HG03378 (cell line): ENCODE results near the gene DCN.

Source experiments
- ATAC-seq: cut with Tn5 transposase; IDR thresholded peaks from one replicate; pipeline ENCODE4 v1.9.1; 2021; ENCODE audit warnings: mild to moderate bottlenecking, moderate library complexity; ENCODE audit not compliant: unreplicated experiment

Gene DCN

DNA sequence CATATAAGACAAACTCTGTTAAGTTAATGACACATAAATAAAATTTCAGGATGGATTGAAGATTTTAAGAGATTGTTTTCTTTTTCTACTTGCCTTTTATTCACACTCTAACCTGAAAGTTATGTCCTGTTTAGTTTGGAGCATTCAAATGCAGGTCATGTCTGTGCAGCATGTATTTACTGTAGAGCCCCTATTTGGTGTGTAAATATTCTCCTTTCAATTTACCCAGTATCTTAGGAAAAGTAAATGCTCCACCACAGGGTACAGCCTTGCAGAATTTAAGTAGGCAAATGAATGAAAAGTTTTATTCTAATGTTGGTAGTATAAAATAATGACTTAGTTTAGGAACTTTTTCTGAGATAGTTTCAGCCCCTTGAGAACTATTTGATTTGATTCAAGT lies 6.2 kb upstream of the DCN start:
- ATAC-seq: no peak

DNA sequence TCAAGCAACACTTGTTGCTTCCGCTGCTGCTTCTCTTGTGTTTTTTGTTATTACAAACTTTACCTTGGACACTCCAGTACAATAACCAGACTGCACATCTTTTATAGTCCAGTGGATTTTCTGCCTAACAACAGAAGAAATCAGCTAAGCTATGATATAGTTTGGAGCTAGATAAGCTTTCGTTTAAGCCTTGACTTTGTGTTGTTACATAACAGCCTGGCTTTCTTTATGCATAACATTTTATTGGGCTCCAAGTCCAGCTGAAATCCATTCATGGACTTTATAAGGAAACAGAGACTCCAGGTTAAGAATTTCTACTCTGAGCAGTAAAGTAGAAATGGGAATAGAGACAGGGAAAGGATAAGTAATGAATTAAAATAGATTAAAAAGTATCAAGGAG lies 3.5 kb upstream of the DCN start:
- ATAC-seq: no peak

DNA sequence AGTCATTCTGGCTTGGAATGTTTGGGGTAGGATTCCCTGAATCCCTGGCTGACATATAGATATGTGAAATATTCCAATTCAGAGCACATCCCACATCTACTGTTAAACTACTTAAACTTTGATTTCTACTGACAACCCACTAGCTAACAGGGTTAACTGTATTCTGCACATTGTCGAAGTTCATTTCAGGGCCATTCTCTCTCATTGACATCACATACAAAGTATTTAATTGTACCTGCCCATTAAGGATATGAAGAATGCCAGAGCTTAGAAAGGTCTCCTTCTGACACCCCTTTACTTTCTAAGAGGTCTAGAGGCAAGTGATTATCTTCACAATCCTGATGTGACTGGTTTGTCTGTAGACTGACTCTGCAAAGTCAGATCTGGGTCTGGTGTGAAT lies 2.8 kb upstream of the DCN start:
- ATAC-seq: no peak

DNA sequence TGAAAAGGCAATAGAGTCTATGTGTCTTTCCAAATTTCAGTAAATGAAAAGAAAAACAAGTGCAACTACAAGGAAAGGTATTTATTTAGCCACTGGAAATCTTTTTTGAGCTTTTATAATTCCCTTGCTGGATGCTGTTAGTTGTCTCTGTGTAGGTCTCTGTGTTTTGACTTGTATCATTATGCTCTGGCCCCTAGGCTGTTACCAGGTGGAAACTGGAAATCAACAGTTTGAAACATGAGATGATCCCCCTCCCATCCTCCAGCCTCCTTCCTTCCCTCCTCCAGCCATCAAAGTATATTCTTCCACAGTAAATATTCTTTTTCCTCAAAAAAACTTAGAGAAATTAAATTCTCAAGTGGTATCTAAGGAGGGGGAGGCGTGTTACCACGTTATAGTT lies 934 bp upstream of the DCN start:
- no peak for ATAC-seq

DNA sequence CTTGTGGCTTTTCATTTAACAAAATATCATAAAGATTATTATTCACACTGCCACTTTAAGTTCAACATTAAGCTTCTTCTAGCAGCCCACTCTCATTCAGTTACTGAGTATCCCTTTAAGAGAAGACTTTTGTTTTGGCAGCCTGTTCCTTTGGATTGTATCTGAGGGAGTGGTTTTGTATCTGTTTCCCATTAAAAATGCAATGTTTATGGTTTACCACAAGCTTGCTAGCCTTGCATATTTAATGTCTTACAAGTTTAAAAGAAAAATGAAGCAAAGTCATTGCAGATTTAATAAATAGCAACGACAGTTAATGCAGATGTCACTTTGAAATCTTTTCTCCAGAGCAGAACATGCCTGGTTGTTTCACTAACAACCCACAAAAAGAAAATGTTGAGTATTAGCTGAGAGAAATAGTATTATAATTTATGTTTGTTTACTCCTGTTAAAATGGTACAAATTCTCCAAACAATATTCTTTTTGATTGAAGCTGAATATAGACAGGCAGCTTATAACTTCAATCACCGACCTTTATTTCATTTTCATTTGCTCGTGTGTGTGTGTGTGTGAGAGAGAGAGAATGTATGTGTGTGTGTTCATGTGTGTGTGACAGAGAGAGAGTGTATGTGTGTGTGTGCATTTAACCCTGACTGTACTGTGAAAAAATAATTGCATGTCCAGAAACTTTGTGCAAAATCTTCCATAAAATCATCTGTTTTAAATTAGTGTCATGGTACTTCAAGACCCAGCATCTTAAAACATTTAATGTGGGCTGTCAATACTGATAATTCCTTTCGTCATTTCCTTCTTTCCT lies 1.8 kb downstream of the DCN start:
- no peak for ATAC-seq

DNA sequence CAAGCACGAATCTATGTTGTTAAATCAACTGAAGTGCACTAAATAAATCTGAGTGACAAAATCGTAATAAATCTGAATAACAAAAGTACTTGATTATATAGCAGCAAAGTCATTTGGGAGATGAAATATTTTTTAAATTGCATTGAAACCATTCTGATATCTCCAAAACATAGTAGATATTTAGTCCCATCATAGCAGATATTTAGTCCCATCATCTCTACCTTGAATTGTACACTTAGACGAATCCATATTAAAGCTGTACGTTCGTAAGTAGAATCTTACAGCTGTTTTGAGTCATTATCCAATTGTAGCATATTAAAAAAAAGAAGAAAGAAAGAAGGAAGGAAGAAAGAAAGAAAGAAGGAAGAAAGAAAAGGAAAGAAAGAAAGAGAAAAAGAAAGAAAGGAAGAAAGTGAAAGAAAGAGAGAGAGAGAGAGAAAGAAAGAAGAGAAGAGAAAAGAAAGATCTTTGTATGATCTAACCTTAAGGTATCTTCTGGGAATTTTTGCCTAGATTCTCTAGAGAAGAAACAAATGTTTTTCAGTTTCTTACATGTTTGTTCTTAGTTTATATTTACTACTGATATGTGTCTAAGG lies 2.6 kb downstream of the DCN start:
- no peak for ATAC-seq

DNA sequence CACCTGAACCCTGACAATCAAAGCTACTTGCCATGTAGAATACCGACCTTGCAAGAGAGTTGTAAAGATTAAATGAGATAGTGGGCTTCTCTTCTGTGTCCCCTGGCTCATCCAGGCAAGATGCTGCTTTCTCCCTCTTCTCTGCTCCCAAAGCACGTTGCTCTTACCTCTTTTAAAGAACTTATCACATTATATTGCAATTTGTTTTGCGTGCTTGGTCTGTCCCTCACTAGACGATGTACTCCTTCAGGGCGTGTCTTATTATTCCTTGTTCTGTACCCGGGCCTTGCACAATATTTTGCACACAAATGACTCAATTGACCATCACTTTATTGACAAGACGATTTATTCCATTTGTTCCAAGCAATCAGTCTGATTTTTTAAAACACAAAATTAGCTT lies 3.3 kb downstream of the DCN start:
- ATAC-seq: no peak

DNA sequence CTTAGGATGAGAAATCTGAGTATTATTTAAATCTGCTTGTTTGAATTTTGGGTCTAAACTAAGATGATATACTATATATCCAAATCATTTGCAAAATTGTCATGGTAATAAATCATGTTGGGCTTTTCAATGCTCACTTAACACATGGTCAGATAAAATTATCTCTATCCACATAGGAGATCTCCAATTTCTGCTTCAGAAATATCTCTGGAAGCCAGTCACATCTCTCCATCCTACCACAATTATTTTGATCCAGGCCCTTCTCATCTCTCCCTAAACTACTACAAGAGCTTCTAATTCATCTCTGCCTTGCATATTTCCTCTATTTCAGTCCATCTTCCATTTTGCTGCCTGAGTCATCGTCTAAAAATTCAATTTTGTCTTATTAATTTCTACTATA lies 3.8 kb downstream of the DCN start:
- no peak for ATAC-seq

DNA sequence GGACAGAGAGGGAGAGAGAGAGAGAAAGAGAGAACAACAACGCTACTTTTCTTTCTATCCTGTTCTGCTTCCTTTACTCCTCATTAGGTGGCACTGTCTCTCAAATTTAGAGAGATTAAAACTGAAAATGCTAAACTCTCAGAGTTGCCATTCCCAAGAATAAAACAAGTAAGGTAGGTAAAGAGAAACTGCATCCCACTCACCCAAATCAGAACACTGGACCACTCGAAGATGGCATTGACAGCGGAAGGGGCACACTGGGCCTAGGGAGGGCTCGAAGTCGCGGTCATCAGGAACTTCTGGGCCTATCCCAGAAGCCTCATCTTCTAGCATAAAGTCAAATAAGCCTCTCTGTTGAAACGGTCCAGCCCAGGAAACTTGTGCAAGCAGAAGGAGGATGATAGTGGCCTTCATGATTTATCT lies 4.5 kb downstream of the DCN start:
- ATAC-seq: no peak

DNA sequence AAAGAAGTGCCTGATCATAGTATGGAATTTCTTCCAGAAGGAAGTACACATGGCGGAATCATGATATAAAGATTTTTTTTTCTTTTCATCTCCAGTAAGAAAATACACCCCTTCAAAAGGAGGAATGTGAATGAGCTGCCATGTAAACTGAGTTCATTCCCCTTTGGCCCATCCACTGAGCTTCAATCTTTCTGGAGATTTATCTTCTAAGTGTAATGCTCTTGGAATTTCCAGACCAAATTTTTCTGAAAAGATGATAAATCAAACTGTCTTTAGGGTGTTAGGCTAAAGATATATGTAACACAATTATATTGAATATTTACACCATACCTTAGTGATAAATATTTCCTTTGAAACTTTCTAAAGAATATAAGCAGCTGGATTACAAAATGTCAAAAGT lies 5.2 kb downstream of the DCN start:
- ATAC-seq: no peak

DNA sequence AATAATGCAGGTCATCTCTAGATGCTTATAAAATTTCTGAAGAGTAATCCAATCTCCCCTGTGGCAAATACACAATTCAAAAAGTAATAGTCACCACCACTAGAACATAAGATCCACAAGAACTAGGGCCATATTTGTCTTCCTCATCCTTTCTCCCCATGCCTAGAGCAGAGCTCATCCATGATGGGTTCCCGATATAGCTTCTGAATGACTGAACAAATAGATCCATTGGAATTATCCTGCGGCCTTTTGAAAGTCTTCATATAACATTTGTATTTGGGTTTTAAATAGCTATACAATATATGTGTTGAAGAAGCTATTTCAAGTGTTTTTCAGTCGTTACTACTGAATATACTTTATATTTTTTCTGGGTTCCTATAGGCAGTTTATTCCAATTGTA lies 5.7 kb downstream of the DCN start:
- no peak for ATAC-seq

DNA sequence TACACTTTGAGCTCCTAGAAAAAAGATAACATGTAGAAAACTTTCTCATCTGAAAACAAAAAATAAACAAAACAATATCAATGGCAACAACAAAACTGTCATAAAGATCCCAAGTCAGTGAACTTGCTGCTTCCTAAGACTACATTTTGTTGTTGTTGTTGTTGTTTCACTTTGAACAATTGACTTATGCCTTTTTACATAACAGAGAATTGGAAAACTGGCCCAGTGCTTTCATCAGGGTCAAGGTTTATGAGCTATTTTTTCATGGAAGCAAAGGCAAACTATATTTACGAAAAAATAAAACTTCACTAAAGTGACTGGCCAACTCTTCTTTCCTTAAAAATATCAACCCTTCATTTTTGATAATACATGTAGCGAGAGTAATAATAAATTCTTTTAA lies 6.3 kb downstream of the DCN start:
- no peak for ATAC-seq

DNA sequence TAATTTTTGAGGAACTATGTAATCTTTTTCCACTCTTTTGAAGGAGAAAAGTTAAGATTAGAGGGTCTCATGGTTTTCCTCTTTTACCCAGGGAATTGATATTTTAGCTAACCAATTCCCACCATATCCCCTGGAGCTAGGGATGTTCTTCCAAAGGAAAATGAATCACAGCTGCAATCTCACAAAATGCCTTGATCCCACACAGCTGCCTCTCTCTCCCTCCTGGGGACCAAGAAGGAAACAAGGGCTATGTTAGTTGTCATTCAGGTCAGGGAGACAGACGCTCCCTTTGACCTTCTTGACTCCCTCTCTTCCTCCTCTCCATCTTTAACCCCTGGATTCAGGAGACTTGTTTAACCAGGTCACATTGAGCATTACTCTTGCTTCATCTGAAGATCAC lies 9.5 kb downstream of the DCN start:
- no peak for ATAC-seq

DNA sequence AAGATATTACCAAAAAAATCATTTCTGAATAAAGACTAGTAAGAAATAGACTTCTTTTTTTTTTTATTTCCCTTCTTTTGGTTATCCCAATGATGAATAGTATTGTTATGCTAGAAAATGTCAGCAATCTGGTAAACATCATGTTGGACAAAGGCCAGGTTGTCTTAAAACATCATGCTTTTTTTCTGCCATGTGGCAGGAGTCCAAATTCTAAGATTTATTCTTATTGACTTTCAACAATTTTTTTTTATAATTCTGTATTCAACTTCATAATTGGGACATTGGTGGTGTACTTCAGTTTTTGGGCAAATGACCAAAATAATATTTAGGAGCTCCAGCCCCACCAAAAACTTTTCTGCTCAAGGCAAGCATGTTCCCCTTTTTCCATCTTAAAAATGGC lies 10.5 kb downstream of the DCN start:
- no peak for ATAC-seq

DNA sequence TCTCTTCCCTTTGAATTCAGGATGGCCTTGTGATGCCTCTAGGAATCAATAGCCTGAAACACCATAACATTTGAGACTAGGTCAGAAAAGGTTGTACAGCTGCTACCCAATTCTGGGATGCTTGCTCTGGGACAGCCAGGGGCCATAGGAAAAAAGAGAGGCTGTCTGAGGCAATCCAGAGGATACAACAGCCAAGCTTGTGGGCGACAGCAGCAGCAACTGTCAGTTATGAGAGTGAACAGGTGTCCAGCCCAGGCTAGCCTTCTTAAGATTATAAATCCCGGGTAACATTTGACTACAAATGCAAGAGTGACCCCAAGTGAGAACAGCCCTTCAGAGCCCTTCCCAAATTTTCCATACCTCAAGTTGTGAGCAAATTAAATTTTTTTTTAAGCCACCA lies 11.1 kb downstream of the DCN start:
- ATAC-seq: no peak

DNA sequence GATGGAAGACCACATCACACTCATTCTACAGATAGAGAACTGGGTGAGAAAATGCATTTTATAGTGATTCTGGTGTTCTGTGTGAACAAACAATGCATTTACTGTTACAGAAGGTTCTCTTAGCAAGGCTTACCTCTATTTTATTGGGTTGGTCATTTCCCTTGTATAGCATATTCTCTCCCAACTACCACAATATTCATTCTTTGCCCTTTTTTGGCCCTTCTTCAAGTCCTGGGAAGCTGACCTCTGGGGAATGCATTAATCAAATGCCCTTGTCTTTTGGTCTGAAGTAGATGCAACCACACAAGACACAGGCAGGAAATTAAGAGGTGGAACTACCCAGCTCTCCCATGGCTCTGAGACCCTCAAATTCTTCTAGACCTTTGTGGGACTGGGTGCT lies 19.5 kb downstream of the DCN start:
- no peak for ATAC-seq

DNA sequence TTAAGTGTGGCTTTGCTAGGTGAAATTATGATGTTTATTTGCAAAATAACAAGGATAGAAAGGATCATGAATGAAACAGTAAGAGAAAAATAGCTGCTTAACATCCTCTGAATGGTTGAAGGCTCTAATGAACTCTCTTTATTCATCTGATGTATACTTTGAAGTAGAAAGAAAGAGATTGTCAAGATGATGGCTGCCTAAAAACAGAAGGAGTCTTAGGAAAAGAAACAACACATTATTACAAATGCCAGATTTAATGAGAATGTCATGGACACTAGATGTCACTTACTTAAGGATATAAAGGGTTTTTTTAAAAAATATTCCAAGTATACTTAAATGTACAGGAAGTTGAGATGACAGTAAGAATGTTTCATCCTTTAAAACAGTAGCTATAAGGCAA lies 21.6 kb downstream of the DCN start:
- ATAC-seq: no peak

DNA sequence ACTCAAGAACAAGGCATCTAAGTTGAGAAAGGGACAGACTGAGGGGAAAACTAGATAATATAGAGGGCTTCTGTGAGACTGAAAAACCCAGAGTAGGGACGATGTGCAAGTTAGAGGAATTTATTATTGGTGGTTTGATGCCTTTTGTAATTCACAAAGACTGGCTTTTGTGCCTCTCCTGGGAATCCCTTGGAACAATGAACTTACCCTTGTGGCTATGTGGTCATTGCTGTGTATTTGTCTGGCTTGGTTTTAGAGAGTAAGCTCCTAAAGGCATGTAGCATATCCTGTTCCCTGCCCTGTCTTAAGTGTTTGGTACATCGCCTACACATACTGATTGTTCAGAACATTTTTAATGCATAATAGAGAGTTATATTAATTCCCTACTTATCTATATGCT lies 26.6 kb downstream of the DCN start:
- no peak for ATAC-seq

DNA sequence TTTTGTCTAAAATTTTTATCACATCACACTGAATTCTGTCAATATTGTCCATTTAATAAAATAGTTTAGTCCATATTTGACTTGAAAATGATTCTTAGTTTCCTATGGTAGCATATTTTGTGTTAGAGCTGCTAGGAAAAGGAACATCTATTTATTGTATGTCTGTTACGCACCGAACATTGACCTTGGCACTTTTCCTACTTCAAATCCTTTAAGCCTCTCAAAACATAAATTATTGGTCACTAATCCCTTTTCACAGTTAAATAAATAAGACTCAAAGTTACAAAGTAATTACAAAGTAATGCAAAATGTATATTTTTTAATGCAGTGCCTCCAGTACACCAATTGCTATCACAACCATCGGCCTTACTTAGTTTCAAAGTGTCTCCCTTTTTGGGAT lies 28.5 kb downstream of the DCN start:
- no peak for ATAC-seq

DNA sequence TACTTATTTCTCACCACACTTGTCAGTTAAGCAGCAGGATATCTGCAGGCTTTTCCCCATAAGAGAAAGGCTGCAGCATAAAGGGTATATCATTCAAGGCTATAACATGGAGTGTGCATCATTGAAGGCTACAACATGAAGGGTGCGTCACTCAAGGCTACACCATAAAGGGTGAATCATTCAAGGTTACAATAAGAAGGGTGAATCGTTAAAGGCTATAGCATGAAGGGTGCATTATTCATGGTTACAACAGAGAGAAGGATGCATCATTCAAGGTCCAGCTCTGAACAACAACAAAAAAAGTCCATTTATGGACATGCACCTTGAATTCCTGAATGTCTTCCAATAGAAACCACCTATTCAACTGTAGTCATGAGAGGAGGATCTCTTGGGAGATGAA lies 38.6 kb downstream of the DCN start:
- ATAC-seq: no peak

DNA sequence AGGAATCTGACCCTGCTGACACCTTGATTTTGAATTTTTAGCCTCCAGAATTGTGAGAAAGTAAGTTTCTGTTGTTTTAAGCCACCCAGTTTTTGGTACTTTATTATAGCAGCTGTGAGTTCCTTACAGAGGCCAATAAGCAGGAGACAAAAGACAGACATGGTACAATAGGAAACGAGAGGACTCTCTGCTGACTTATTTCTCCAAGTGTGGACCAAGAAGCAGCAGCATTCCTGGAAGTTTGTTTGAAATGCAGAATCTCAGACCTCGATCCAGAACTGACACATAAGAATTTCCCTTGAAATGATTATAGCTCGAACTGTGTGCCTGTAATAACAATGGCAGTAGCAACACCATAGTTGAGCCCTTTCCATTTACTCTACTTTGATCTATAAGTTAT lies 39.4 kb downstream of the DCN start:
- ATAC-seq: no peak

DNA sequence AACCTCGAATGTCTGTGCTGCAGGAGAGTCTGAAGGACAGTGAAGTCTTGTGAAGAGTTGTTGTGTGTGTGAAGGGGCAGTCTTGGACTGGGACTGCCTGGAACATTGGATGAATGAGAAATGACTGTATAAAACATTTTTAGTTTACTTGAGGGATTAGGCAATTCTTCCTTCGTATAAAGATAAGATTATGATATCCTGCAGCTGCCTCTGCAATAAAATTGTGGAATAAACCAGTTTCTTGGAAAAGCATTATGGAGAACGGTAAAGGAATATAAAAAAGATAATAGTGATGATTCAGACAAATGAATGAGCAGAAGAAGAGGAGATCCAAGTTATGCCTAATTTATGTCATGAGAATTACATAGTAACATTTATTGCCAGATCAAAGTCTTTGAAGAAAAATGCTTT lies 40.4 kb downstream of the DCN start:
- no peak for ATAC-seq
